ENCODE measurements around the gene ZNF143. TPM values are rescaled to one million over a fixed set of nuclear protein-coding genes. Genes with fewer than 3 reads are reported as not detected.

ZNF143 gene
- total RNA-seq, 1 experiment from 2014 or later, result 30.2 TPM

DNA sequence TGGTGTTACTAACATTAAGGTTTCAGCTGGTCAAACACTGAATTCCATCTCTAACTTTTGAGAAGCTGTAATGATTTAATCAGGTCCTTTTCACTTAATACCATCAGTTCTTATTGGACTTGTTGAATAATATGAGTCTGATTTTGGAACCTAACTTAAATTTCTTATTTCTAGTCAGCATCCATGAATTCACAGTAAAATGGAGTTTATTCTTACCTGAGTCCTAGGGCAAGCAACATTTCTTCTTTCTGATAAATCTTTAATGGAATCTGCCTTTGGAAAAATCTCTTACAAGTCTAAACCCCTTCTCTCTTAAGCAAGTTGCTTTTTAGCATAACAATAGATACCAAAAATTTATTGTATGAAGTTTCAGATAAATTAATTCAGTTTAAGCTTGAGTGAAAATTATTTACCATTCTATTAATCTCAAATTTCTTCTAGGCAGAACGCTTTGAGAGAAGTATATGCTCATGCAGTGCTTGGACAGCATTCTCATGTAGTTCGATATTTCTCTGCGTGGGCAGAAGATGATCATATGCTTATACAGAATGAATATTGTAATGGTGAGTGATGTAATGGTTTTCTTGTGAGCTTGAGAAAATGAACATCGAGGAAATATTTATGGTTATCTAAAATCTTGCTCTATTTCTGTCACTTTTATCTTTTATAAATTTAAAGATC is 116.0 kb downstream of the ZNF143 start:
- H3K27ac ChIP-seq (ENCODE audit: low read length), result peak overlapping the region; percentile 99
- H3K4me3 ChIP-seq (ENCODE audit: low read depth in 2 of 2, low read length in 2 of 2), result peak overlapping the region; percentile 85 to 87
- peaks cover 23% of the 10 kb centered on the region for H3K4me1 ChIP-seq (ENCODE audit: control insufficient read depth, insufficient read depth, low read length)
- no peak for ATAC-seq
- BruUV-seq (replicated peaks), result no TSS peak
- intact Hi-C loops (cut with micrococcal nuclease; ENCODE audit: unreplicated experiment) (loop anchor here (10.0 kb wide), 1 partner anchor 728 kb away; the partner anchor contains the start of gene ADM), in situ Hi-C loops (cut with HindIII; ENCODE audit: low pct_unique_long_range_greater_than_20kb, low sequenced_read_pairs) (loop anchor here (25.0 kb wide), 1 partner anchor 735 kb away; the partner anchor contains the start of gene ADM)
- H3K36me3 ChIP-seq (ENCODE audit: control insufficient read depth, insufficient read depth, low read length), result peaks cover 58% of the 10 kb centered on the region
- ChIA-PET POLR2A (no interaction called here), CTCF (interaction anchor here (0.5 to 1.3 kb wide), 3 partner anchors 35 to 728 kb away, joined by 3 to 9 read pairs (median 4); partner anchors contain the start of gene ADM)
- DNase-seq (ENCODE audit: low read depth, low spot score), result no peak
- H3K27me3 ChIP-seq (ENCODE audit: control insufficient read depth, insufficient read depth, low read length), result no peaks in the 10 kb centered on the region
- no peaks in the 10 kb centered on the region for H3K9me3 ChIP-seq (ENCODE audit: control insufficient read depth, insufficient read depth, low read depth, low read length)
- no peak for TF ChIP-seq POLR2AphosphoS5 (IDR thresholded peaks at IDR 0.05; ENCODE audit: low read depth, low read length)
- no peak for TF ChIP-seq CTCF (IDR thresholded peaks at IDR 0.05)

DNA sequence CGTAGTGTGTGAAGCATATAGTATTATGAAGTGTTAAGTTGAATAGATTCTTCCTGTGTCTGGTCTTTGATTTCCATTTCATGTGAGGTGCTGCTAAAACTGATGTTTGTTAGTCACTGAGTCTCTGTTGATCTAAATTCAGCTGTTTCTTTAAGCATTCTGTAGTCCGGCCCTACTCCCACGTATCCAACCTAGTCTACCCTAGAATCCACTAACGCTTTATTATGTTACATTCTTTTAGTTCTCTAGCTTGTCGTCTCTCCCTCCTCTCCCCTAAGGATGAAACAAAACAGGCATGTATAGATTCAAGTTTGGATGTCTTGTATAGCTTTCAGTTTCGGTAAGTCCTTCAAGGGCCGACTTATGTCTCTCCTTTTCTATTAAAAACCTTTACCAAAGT is 116.7 kb downstream of the ZNF143 start:
- H3K4me3 ChIP-seq (ENCODE audit: low read depth in 2 of 2, low read length in 2 of 2), result peak overlapping the region; percentile 85 to 87
- DNase-seq (ENCODE audit: low read depth, low spot score), result no peak
- peak overlapping the region; percentile 99 for H3K27ac ChIP-seq (ENCODE audit: low read length)
- H3K36me3 ChIP-seq (ENCODE audit: control insufficient read depth, insufficient read depth, low read length), result peaks cover 65% of the 10 kb centered on the region
- peaks cover 22% of the 10 kb centered on the region for H3K4me1 ChIP-seq (ENCODE audit: control insufficient read depth, insufficient read depth, low read length)
- in situ Hi-C loops (cut with HindIII; ENCODE audit: low pct_unique_long_range_greater_than_20kb, low sequenced_read_pairs), result loop anchor here (25.0 kb wide), 1 partner anchor 735 kb away; the partner anchor contains the start of gene ADM
- ChIA-PET POLR2A (no interaction called here), CTCF (interaction anchor here (0.5 to 1.1 kb wide), 2 partner anchors 34 to 727 kb away, joined by 3 to 9 read pairs; partner anchors contain the start of gene ADM)
- intact Hi-C loops (cut with micrococcal nuclease; ENCODE audit: unreplicated experiment), result loop anchor here (10.0 kb wide), 1 partner anchor 727 kb away; the partner anchor contains the start of gene ADM
- TF ChIP-seq POLR2AphosphoS5 (IDR thresholded peaks at IDR 0.05; ENCODE audit: low read depth, low read length) (no peak; the same call in 1 of the 2 replicates), CTCF (IDR thresholded peaks at IDR 0.05) (no peak), REST (IDR thresholded peaks at IDR 0.05; ENCODE audit: insufficient read depth in 1 of 2, low read depth in 2 of 2, low read length in 1 of 2) (no peak), TCF7L2 (IDR thresholded peaks at IDR 0.05; ENCODE audit: low read depth, low read length) (no peak), SIN3A (IDR thresholded peaks at IDR 0.05; ENCODE audit: borderline replicate concordance, insufficient read depth, low read depth, low read length) (no peak)
- H3K9me3 ChIP-seq (ENCODE audit: control insufficient read depth, insufficient read depth, low read depth, low read length), result no peaks in the 10 kb centered on the region
- no TSS peak for BruUV-seq (replicated peaks)
- ATAC-seq, result no peak
- H3K27me3 ChIP-seq (ENCODE audit: control insufficient read depth, insufficient read depth, low read length), result no peaks in the 10 kb centered on the region

Other genes with a start within 250 kb of the ZNF143 start
- gene DENND5A, start 195.7 kb upstream of the ZNF143 start, total RNA-seq (2021; ENCODE audit: unreplicated experiment), result 136 TPM
- 126 TPM for gene TMEM41B, start 146.4 kb upstream of the ZNF143 start, total RNA-seq (2021; ENCODE audit: unreplicated experiment)
- gene IPO7, start 76.4 kb upstream of the ZNF143 start, total RNA-seq (2021; ENCODE audit: unreplicated experiment), result 273 TPM
- 67.9 TPM for gene WEE1, start 112.7 kb downstream of the ZNF143 start, total RNA-seq (2021; ENCODE audit: unreplicated experiment)
- gene SWAP70, start 203.1 kb downstream of the ZNF143 start, total RNA-seq (2021; ENCODE audit: unreplicated experiment), result 96.0 TPM

All from Panc1 (cell line).